GM12875 (cell line): ENCODE results near the gene POU2F1.

Source experiments
- H3K4me3 ChIP-seq: one replicate; pipeline ENCODE4 v1.5.1; 2011; ENCODE audit warnings: low read depth, low read length, control low read depth
- TF ChIP-seq, protein P1 (sequence below): IDR thresholded peaks from 2 replicates; pipeline ENCODE4 v1.5.1; 2011; ENCODE audit warnings: low read depth, mild to moderate bottlenecking, control low read depth, inconsistent platforms, low read length, moderate library complexity, borderline replicate concordance; ENCODE audit not compliant: insufficient read depth

The POU2F1 gene

DNA sequence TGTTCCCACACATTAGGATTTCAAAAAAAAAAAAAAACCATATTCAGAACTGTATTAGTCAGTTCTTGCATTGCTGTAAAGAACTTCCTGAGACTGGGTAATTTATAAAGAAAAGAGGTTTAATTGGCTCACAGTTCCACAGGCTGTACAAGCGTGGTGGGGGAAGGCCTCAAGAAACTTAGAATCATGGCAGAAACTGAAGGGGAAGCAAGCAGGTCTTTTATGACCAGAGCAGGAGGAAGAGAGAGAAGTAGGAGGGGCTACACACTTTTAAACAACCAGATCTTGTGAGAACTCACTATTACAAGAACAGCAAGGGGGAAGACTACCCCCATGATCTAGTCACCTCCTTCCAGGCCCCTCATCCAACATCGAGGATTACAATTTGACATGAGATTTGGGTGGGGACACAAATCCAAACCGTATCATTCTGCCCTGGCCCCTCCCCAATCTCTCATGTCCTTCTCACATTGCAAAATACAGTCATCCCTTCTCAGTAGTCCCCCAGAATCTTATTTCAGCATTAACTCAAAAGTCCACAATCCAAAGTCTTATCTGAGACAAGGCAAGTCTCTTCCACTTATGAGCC, 51.8 kb downstream of the POU2F1 start:
- TF ChIP-seq, protein P1, sequence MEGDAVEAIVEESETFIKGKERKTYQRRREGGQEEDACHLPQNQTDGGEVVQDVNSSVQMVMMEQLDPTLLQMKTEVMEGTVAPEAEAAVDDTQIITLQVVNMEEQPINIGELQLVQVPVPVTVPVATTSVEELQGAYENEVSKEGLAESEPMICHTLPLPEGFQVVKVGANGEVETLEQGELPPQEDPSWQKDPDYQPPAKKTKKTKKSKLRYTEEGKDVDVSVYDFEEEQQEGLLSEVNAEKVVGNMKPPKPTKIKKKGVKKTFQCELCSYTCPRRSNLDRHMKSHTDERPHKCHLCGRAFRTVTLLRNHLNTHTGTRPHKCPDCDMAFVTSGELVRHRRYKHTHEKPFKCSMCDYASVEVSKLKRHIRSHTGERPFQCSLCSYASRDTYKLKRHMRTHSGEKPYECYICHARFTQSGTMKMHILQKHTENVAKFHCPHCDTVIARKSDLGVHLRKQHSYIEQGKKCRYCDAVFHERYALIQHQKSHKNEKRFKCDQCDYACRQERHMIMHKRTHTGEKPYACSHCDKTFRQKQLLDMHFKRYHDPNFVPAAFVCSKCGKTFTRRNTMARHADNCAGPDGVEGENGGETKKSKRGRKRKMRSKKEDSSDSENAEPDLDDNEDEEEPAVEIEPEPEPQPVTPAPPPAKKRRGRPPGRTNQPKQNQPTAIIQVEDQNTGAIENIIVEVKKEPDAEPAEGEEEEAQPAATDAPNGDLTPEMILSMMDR = no peak
- no peak overlapping the region for H3K4me3 ChIP-seq

DNA sequence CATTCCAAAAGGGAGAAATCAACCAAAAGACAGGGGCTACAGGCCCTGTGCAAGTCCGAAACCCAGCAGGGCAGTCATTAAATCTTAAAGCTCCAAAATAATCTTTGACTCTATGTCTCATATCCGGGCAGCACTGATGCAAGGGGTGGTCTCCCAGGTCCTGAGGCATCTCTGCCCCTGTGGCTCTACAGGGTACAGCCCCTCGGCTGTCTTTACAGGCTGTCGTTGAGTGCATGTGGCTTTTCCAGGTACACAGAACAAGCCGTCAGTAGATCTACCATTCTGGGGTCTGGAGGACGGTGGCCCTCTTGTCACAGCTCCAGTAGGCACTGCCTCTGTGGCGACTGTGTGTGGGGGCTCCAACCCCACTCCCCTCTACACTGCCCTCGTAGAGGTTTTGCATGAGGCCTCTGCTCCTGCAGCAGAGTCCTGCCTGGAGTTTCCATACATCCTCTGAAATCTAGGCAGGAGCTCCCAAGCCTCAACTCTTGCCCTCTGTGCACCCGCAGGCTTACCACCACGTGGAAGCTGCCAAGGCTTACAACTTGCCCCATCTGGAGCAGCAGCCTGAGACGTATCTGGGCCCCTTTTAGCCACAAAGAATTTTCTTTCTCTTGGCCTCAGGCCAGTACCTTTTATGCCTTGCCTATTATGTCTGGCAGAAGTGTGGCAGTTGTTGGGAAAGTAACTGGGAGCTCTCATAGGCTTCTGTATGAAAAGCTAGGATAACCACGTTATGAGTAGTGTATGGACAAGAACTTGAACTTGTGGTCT, 52.5 kb downstream of the POU2F1 start:
- no peak overlapping the region for H3K4me3 ChIP-seq
- TF ChIP-seq, protein P1 = no peak

DNA sequence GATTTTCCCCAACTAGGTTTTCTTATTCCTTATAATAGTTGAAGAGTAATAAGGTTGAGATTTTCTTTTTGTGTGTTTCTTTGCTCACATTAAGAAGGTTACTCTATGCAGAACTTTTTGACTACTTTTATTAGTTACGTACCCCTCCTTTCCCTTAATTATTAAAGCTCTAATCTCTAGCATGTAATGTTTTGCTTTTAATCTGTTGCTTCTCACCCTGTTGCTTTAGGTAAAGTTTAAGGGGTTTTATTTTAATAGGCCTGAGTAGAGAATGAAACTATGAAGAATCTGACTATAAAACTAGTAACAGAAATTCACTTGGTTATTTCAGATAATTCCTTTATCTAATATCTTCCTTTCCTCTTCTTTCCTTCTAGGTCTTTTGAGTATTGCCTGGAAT, 53.4 kb downstream of the POU2F1 start:
- no peak overlapping the region for H3K4me3 ChIP-seq
- TF ChIP-seq, protein P1 = no peak

DNA sequence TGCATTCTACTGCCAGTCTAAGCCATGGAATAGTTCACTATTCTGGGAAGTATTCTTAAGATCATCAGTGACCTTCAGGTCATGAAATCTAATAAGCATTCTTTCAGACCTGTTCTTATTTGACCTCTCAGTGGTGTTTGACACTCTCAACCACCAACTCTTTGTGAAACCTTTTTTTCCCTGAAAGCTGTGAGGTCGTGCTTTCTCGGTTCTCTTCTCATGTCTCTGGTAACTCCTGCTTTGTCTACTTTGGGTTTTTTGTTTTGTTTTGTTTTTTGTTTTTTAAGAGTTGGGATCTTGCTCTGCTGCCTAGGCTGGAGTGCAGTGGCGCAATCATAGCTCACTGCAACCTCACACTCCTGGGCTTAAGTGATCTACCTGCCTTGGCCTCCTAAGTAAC, 56.3 kb downstream of the POU2F1 start:
- TF ChIP-seq, protein P1 = no peak
- no peak overlapping the region for H3K4me3 ChIP-seq

DNA sequence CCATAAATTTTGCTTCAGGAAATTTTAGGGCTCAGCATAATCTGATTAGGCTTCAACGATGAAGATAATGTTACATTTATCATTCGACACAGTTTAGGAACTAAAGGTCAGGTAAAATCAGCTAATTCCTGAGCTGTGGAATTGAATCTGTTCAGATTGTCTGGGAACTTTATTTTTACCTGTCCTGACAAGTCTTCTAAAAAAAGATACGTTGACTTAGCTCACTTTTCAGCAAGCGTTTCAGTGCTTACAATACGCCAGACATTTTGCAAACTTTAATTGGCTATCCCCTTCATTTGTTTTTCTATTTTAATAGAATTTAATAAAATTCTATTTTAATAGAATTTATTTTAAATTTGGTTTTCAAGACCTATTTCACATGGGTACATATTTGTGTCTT, 57.8 kb downstream of the POU2F1 start:
- TF ChIP-seq, protein P1 = no peak
- no peak overlapping the region for H3K4me3 ChIP-seq

DNA sequence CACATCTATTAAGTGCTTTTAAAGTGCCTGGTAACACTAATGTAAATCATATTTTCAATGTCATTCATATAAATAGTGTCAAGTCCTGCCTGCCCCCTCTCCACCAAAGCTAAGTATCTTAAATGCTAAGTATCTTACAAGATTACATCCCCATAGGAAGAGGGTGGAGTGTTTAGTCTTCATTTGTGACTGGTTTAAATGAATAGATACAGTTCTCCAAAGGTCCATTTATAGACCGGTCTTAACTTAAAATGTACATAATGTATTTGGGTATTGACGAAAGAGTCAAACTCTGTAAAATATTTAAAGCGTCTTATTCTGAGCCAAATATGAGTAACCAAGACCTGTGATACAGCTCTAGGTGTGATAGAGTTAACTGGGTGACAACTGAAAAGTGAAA, 60.2 kb downstream of the POU2F1 start:
- H3K4me3 ChIP-seq = no peak overlapping the region
- TF ChIP-seq, protein P1 = no peak
